LNCaP clone FGC (cell line): ENCODE data around the gene MBOAT2.

ENCODE experiments used
- DNase-seq: peaks from one replicate; pipeline ENCODE4 v3.0.0-alpha.2; 2011; ENCODE audit warnings: low read depth
- H3K4me3 ChIP-seq: 2 replicates; pipeline ENCODE4 v1.5.1; 2011; ENCODE audit warnings: mild to moderate bottlenecking, low read depth, low read length, control low read depth
- TF ChIP-seq, protein P1 (sequence below): IDR thresholded peaks from 2 replicates; pipeline ENCODE4 v1.5.1; 2012; ENCODE audit warnings: mild to moderate bottlenecking; ENCODE audit not compliant: control insufficient read depth, insufficient read depth; ENCODE audit errors: extremely low read depth

Gene MBOAT2

GRCh38 chr2:8822218-8822617, 181.3 kb downstream of the MBOAT2 start:
- TF ChIP-seq, protein P1, sequence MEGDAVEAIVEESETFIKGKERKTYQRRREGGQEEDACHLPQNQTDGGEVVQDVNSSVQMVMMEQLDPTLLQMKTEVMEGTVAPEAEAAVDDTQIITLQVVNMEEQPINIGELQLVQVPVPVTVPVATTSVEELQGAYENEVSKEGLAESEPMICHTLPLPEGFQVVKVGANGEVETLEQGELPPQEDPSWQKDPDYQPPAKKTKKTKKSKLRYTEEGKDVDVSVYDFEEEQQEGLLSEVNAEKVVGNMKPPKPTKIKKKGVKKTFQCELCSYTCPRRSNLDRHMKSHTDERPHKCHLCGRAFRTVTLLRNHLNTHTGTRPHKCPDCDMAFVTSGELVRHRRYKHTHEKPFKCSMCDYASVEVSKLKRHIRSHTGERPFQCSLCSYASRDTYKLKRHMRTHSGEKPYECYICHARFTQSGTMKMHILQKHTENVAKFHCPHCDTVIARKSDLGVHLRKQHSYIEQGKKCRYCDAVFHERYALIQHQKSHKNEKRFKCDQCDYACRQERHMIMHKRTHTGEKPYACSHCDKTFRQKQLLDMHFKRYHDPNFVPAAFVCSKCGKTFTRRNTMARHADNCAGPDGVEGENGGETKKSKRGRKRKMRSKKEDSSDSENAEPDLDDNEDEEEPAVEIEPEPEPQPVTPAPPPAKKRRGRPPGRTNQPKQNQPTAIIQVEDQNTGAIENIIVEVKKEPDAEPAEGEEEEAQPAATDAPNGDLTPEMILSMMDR, result no peak
- no peak for DNase-seq
- no peak overlapping the region for H3K4me3 ChIP-seq

GRCh38 chr2:8821276-8822217, 181.9 kb downstream of the MBOAT2 start:
- TF ChIP-seq, protein P1, result no peak
- no peak overlapping the region for H3K4me3 ChIP-seq
- DNase-seq, result no peak

DNA sequence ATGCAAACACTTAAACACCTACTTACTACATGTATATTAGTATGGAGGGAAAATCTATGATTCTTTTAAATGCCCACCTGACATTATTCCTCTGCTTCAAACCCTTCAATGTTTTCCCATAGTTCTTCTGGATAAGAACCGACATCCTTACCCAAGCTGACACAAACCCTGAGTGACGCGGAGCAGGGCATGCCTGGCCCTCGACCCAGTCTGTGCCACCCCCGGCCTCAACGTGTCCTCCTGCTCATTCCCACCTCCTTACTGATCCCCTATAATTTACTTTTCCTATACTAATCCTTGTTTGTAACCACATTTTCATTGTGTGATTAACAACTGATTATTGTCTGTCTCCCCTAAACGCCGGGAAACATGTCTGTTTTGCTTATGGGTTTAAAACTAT, 183.5 kb downstream of the MBOAT2 start:
- H3K4me3 ChIP-seq, result no peak overlapping the region
- DNase-seq, result no peak
- TF ChIP-seq, protein P1, result no peak

GRCh38 chr2:8819194-8819593, 184.3 kb downstream of the MBOAT2 start:
- TF ChIP-seq, protein P1, result no peak
- no peak for DNase-seq

DNA sequence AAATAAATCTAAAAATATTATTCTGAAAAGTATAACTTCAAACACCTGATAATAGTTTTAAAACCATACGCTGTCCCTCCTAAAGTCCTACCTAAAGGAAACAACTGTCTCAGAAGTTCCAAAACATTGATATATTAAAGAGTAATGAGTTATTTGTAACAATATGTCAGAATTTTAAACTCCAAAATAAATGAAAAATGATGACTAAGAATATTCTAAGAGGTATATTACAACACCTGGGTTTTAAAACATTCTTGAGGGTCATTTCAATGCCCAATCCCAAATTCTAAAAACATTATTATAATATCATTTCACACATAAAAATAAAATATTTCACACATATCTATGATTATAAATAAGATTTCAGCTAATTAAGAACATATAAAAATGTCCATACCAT, 186.3 kb downstream of the MBOAT2 start:
- H3K4me3 ChIP-seq, result no peak overlapping the region
- no peak for DNase-seq
- TF ChIP-seq, protein P1, result no peak

More at GRCh38 chr2:8819194-8819593, 184.3 kb downstream of the MBOAT2 start:
- H3K4me3 ChIP-seq, result no peak overlapping the region

DNA sequence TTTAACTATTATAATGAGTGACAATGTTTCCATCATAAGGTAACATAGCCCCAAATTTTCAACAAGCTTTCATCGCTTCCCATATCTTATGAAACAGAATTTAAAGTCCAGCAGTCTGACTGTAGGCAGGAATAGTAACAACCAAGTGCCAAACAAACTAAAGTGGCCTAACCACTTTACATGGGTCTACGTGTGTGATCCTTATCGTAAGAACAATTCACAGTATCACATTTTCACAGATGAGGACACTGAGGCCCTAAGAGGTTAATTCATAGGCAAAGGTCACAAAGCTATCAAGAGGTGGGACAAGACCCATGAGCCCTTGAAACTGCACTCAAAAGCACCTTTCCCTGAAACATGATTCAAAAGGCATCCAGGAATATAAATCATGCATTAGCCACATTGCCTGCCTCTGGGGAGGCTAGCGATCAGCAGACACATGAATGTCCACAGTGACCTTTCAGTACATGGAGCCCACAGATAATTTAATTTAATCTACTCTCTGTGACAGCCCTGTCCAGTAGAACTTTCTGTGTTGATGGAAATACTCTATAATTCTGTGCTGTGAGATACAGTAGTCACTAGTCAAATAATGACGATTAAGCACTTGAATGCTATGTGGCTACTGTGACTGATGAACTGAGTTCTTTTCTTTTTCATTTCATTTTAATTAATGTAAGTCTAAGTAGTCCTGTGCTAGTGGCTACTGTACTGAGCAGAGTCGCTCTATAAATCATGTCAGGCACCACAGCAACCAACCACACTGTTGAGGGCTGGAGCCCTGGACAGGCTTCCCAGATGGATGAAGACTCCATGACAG, 196.4 kb downstream of the MBOAT2 start:
- H3K4me3 ChIP-seq, result no peak overlapping the region
- no peak for DNase-seq
- TF ChIP-seq, protein P1, result no peak
